Measurements from ENCODE around the gene MYT1.

DNA sequence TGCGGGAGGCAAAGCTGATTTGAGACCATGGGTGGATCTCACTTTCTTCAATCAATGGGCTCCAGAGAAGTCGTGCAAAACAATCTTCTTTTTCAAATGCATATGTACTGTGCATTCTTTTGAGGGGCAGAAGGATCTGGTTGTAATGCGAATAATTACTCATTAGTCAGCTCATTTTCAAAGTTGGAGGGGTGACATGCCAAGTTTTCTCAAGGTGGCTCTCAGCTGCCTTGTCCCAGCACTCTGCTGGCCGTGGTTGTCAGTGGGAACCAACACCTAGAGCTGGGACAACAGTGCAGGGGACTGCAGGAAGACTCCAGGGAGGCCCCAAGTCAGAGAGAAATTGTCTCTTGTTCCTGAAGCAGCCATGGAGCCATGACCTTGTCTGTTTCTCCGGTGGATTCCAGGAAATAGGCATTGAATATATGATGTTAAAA is 25.3 kb downstream of the MYT1 start:
- TF ChIP-seq, protein P1, sequence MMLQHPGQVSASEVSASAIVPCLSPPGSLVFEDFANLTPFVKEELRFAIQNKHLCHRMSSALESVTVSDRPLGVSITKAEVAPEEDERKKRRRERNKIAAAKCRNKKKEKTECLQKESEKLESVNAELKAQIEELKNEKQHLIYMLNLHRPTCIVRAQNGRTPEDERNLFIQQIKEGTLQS (IDR thresholded peaks at IDR 0.05): no peak
- TF ChIP-seq SP1 (IDR thresholded peaks at IDR 0.05) (no peak), FOXA2 (IDR thresholded peaks at IDR 0.05) (no peak), RAD21 (IDR thresholded peaks at IDR 0.05) (no peak), HNF4G (IDR thresholded peaks at IDR 0.05) (peak; percentile 5), GABPA (IDR thresholded peaks at IDR 0.05 in 1 of 2, conservative IDR thresholded peaks at IDR 0.05 in 1 of 2) (no peak), NR2F2 (IDR thresholded peaks at IDR 0.05) (no peak), TAF1 (conservative IDR thresholded peaks at IDR 0.05) (no peak), YY1 (IDR thresholded peaks at IDR 0.05) (no peak), JUND (IDR thresholded peaks at IDR 0.05) (no peak)
- TF ChIP-seq, protein P2, sequence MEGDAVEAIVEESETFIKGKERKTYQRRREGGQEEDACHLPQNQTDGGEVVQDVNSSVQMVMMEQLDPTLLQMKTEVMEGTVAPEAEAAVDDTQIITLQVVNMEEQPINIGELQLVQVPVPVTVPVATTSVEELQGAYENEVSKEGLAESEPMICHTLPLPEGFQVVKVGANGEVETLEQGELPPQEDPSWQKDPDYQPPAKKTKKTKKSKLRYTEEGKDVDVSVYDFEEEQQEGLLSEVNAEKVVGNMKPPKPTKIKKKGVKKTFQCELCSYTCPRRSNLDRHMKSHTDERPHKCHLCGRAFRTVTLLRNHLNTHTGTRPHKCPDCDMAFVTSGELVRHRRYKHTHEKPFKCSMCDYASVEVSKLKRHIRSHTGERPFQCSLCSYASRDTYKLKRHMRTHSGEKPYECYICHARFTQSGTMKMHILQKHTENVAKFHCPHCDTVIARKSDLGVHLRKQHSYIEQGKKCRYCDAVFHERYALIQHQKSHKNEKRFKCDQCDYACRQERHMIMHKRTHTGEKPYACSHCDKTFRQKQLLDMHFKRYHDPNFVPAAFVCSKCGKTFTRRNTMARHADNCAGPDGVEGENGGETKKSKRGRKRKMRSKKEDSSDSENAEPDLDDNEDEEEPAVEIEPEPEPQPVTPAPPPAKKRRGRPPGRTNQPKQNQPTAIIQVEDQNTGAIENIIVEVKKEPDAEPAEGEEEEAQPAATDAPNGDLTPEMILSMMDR (IDR thresholded peaks at IDR 0.05; ENCODE audit: low read depth, low read length, missing input control): no peak
- TF ChIP-seq, protein P3, sequence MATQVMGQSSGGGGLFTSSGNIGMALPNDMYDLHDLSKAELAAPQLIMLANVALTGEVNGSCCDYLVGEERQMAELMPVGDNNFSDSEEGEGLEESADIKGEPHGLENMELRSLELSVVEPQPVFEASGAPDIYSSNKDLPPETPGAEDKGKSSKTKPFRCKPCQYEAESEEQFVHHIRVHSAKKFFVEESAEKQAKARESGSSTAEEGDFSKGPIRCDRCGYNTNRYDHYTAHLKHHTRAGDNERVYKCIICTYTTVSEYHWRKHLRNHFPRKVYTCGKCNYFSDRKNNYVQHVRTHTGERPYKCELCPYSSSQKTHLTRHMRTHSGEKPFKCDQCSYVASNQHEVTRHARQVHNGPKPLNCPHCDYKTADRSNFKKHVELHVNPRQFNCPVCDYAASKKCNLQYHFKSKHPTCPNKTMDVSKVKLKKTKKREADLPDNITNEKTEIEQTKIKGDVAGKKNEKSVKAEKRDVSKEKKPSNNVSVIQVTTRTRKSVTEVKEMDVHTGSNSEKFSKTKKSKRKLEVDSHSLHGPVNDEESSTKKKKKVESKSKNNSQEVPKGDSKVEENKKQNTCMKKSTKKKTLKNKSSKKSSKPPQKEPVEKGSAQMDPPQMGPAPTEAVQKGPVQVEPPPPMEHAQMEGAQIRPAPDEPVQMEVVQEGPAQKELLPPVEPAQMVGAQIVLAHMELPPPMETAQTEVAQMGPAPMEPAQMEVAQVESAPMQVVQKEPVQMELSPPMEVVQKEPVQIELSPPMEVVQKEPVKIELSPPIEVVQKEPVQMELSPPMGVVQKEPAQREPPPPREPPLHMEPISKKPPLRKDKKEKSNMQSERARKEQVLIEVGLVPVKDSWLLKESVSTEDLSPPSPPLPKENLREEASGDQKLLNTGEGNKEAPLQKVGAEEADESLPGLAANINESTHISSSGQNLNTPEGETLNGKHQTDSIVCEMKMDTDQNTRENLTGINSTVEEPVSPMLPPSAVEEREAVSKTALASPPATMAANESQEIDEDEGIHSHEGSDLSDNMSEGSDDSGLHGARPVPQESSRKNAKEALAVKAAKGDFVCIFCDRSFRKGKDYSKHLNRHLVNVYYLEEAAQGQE (IDR thresholded peaks at IDR 0.05): no peak
- TF ChIP-seq, protein P4, sequence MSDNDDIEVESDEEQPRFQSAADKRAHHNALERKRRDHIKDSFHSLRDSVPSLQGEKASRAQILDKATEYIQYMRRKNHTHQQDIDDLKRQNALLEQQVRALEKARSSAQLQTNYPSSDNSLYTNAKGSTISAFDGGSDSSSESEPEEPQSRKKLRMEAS (IDR thresholded peaks at IDR 0.05): no peak
